GM21367 (cell line): ENCODE results near the gene CLEC3B.
"Not testable (repeated sequence)": the region's sequence is repeated elsewhere in the genome, so short reads cannot be mapped to it uniquely, and the experiment has no call there.

ENCODE experiments used
- ATAC-seq: cut with Tn5 transposase; IDR thresholded peaks from one replicate; pipeline ENCODE4 v1.9.1; 2021; ENCODE audit not compliant: unreplicated experiment

CLEC3B gene

GRCh38 chr3:45034612-45035252, 8.6 kb downstream of the CLEC3B start:
- ATAC-seq, result no peak

- ATAC-seq, result no peak
These were observed 9.6 kb downstream of the CLEC3B start for GRCh38 chr3:45035441-45036301.

- ATAC-seq, result peak; percentile 62
These were observed 11.8 kb downstream of the CLEC3B start for GRCh38 chr3:45037720-45038455.

GRCh38 chr3:45041666-45042065, 15.6 kb downstream of the CLEC3B start:
- no peak for ATAC-seq

- ATAC-seq, result no peak
These were observed 16.1 kb downstream of the CLEC3B start for GRCh38 chr3:45042162-45042561.

- ATAC-seq, result no peak
These were observed 17.7 kb downstream of the CLEC3B start for GRCh38 chr3:45043728-45044299.

GRCh38 chr3:45048244-45048643, 22.1 kb downstream of the CLEC3B start:
- no peak for ATAC-seq

GRCh38 chr3:45049807-45050206, 23.7 kb downstream of the CLEC3B start:
- no peak for ATAC-seq

- ATAC-seq, result no peak
These were observed 25.6 kb downstream of the CLEC3B start for GRCh38 chr3:45051685-45052084.

- not testable (repeated sequence) for ATAC-seq
These were observed 27.7 kb downstream of the CLEC3B start for GRCh38 chr3:45053805-45054195.

- ATAC-seq, result no peak
These were observed 28.2 kb downstream of the CLEC3B start for GRCh38 chr3:45054196-45054857.

GRCh38 chr3:45055032-45055410, 28.9 kb downstream of the CLEC3B start:
- no peak for ATAC-seq

- ATAC-seq, result no peak
These were observed 29.5 kb downstream of the CLEC3B start for GRCh38 chr3:45055411-45056143.

- ATAC-seq, result no peak
These were observed 30.7 kb downstream of the CLEC3B start for GRCh38 chr3:45056608-45057301.

- no peak for ATAC-seq
These were observed 31.5 kb downstream of the CLEC3B start for GRCh38 chr3:45057557-45057956.

GRCh38 chr3:45059132-45059531, 33.0 kb downstream of the CLEC3B start:
- no peak for ATAC-seq

GRCh38 chr3:45060165-45060892, 34.2 kb downstream of the CLEC3B start:
- ATAC-seq, result no peak

- no peak for ATAC-seq
These were observed 36.6 kb downstream of the CLEC3B start for GRCh38 chr3:45062697-45063070.
